ENCODE results near the gene MAN2A2. TPM values are rescaled to one million over a fixed set of nuclear protein-coding genes. Genes with fewer than 3 reads are reported as not detected.

MAN2A2 gene
- total and polyA plus RNA-seq, 2 experiments from 2014 or later: 4.3 to 7.7 TPM

GRCh38 chr15:90889736-90890456 is 13.2 kb upstream of the MAN2A2 start:
- no peak overlapping the region for H3K4me3 ChIP-seq
- H3K4me2 ChIP-seq (ENCODE audit: unreplicated experiment): no peak overlapping the region
- H3F3A ChIP-seq (ENCODE audit: insufficient read depth): 0 out of 2 replicates have a peak, but pooled peaks cover 6% of the 10 kb centered on the region
- in situ Hi-C loops (cut with MboI): loop anchor here (10.0 to 25.0 kb wide), 2 partner anchors 235 to 578 kb away; no protein-coding TSS in a partner anchor
- H3K79me2 ChIP-seq (ENCODE audit: insufficient read depth): no peaks in the 10 kb centered on the region
- WGBS, 2 experiments (ENCODE audit: low coverage in 1 of 2, low lambda C conversion rate in 2 of 2, missing lambda C conversion rate in 2 of 2): 92 to 95% methylated on average over 28 to 31 of the region's 31 CpGs
- no peak for DNase-seq
- no peaks in the 10 kb centered on the region for H4K20me1 ChIP-seq (ENCODE audit: insufficient read depth)
- TF ChIP-seq EZH2 (IDR thresholded peaks at IDR 0.05; ENCODE audit: insufficient read depth, poor library complexity, severe bottlenecking): no peak
- no peak for TF ChIP-seq EZH2phosphoT487 (IDR thresholded peaks at IDR 0.05; ENCODE audit: insufficient read depth, low read depth)
- H2AFZ ChIP-seq: no peak overlapping the region
- H3K9me3 ChIP-seq (ENCODE audit: low read depth): no peaks in the 10 kb centered on the region
- H3K4me1 ChIP-seq (ENCODE audit: insufficient read depth): no peaks in the 10 kb centered on the region
- no peak overlapping the region for H3K27ac ChIP-seq
- H3K36me3 ChIP-seq (ENCODE audit: low read depth): no peaks in the 10 kb centered on the region
- no peaks in the 10 kb centered on the region for H3K9me2 ChIP-seq (ENCODE audit: insufficient read depth)
- no peaks in the 10 kb centered on the region for H3K27me3 ChIP-seq (replicated peaks; ENCODE audit: insufficient read depth)
- no peak overlapping the region for H3K9ac ChIP-seq

- no peaks in the 10 kb centered on the region for H3K9me3 ChIP-seq (ENCODE audit: low read depth)
- H3K9me2 ChIP-seq (ENCODE audit: insufficient read depth): no peaks in the 10 kb centered on the region
- H3K4me2 ChIP-seq (ENCODE audit: unreplicated experiment): no peak overlapping the region
- no peak overlapping the region for H2AFZ ChIP-seq
- no peaks in the 10 kb centered on the region for H3K79me2 ChIP-seq (ENCODE audit: insufficient read depth)
- in situ Hi-C loops (cut with MboI): loop anchor here (25.0 kb wide), 1 partner anchor 579 kb away; no protein-coding TSS in a partner anchor
- no peaks in the 10 kb centered on the region for H3K36me3 ChIP-seq (ENCODE audit: low read depth)
- 74 to 78% methylated on average over 8 to 12 of the region's 12 CpGs for WGBS, 2 experiments (ENCODE audit: low coverage in 1 of 2, low lambda C conversion rate in 2 of 2, missing lambda C conversion rate in 2 of 2)
- H3K27me3 ChIP-seq (replicated peaks; ENCODE audit: insufficient read depth): no peaks in the 10 kb centered on the region
- no peak for TF ChIP-seq EZH2phosphoT487 (IDR thresholded peaks at IDR 0.05; ENCODE audit: insufficient read depth, low read depth)
- TF ChIP-seq EZH2 (IDR thresholded peaks at IDR 0.05; ENCODE audit: insufficient read depth, poor library complexity, severe bottlenecking): no peak
- no peaks in the 10 kb centered on the region for H3F3A ChIP-seq (ENCODE audit: insufficient read depth)
- no peak for DNase-seq
- no peaks in the 10 kb centered on the region for H4K20me1 ChIP-seq (ENCODE audit: insufficient read depth)
- no peak overlapping the region for H3K4me3 ChIP-seq
- no peak overlapping the region for H3K27ac ChIP-seq
- H3K9ac ChIP-seq: no peak overlapping the region
- no peaks in the 10 kb centered on the region for H3K4me1 ChIP-seq (ENCODE audit: insufficient read depth)
Observed at GRCh38 chr15:90890839-90891238, 12.3 kb upstream of the MAN2A2 start.

- Histone ChIP-seq H3K36me3 (ENCODE audit: low read depth) (no peaks in the 10 kb centered on the region), H3K4me1 (ENCODE audit: insufficient read depth) (no peaks in the 10 kb centered on the region), H3F3A (ENCODE audit: insufficient read depth) (no peaks in the 10 kb centered on the region), H3K4me3 (no peak overlapping the region), H3K9me2 (ENCODE audit: insufficient read depth) (no peaks in the 10 kb centered on the region), H3K9me3 (ENCODE audit: low read depth) (no peaks in the 10 kb centered on the region), H3K4me2 (ENCODE audit: unreplicated experiment) (no peak overlapping the region), H3K27me3 (replicated peaks; ENCODE audit: insufficient read depth) (no peaks in the 10 kb centered on the region), H4K20me1 (ENCODE audit: insufficient read depth) (no peaks in the 10 kb centered on the region), H2AFZ (no peak overlapping the region), H3K9ac (no peak overlapping the region), H3K79me2 (ENCODE audit: insufficient read depth) (no peaks in the 10 kb centered on the region), H3K27ac (no peak overlapping the region)
- WGBS, 2 experiments (ENCODE audit: low coverage in 1 of 2, low lambda C conversion rate in 2 of 2, missing lambda C conversion rate in 2 of 2): 87 to 89% methylated on average over 8 of the region's 8 CpGs
- TF ChIP-seq EZH2phosphoT487 (IDR thresholded peaks at IDR 0.05; ENCODE audit: insufficient read depth, low read depth) (no peak), EZH2 (IDR thresholded peaks at IDR 0.05; ENCODE audit: insufficient read depth, poor library complexity, severe bottlenecking) (no peak)
- in situ Hi-C loops (cut with MboI): loop anchor here (25.0 kb wide), 1 partner anchor 579 kb away; no protein-coding TSS in a partner anchor
- DNase-seq: no peak
Observed at GRCh38 chr15:90891346-90891949, 11.7 kb upstream of the MAN2A2 start.

- 92 to 98% methylated on average over 6 to 11 of the region's 11 CpGs for WGBS, 2 experiments (ENCODE audit: low coverage in 1 of 2, low lambda C conversion rate in 2 of 2, missing lambda C conversion rate in 2 of 2)
- Histone ChIP-seq H3K36me3 (ENCODE audit: low read depth) (no peaks in the 10 kb centered on the region), H3K9me2 (ENCODE audit: insufficient read depth) (no peaks in the 10 kb centered on the region), H3K4me1 (ENCODE audit: insufficient read depth) (no peaks in the 10 kb centered on the region), H3K9ac (no peak overlapping the region), H3K4me3 (no peak overlapping the region), H3K9me3 (ENCODE audit: low read depth) (no peaks in the 10 kb centered on the region), H3K27me3 (replicated peaks; ENCODE audit: insufficient read depth) (no peaks in the 10 kb centered on the region), H4K20me1 (ENCODE audit: insufficient read depth) (no peaks in the 10 kb centered on the region), H3K4me2 (ENCODE audit: unreplicated experiment) (no peak overlapping the region), H2AFZ (no peak overlapping the region), H3F3A (ENCODE audit: insufficient read depth) (no peaks in the 10 kb centered on the region), H3K79me2 (ENCODE audit: insufficient read depth) (no peaks in the 10 kb centered on the region), H3K27ac (no peak overlapping the region)
- in situ Hi-C loops (cut with MboI): loop anchor here (25.0 kb wide), 1 partner anchor 580 kb away; no protein-coding TSS in a partner anchor
- no peak for DNase-seq
- TF ChIP-seq EZH2phosphoT487 (IDR thresholded peaks at IDR 0.05; ENCODE audit: insufficient read depth, low read depth): no peak
- no peak for TF ChIP-seq EZH2 (IDR thresholded peaks at IDR 0.05; ENCODE audit: insufficient read depth, poor library complexity, severe bottlenecking)
Observed at GRCh38 chr15:90892023-90892422, 11.1 kb upstream of the MAN2A2 start.

Measured in GM23248 (cell line).